ENCODE data around the gene PDE4B. TPM values are rescaled to one million over a fixed set of nuclear protein-coding genes. Genes with fewer than 3 reads are reported as not detected.

Gene PDE4B
- total RNA-seq, 3 donors from 2014 or later, result 8.0 to 207 (median 54.4) TPM

DNA sequence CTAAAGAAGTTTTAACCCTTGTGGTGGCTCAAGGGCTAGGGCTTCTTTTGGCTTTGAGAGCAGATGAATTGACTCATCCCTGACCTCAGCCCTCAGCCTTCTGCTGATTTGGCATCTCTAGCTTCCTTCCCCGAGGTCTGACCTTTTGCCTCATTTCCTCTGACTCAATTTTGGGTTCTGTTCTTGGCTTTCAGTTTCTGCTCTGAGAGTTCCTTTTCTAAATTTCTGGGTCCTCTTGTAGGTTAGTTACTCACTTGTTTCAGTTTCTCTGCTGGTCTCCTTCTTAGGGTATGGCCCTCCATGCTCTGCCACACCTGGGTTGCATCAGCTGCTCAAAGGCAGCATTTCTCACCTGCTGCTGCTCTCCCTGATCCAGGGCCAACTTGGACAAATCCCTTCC is 19.4 kb downstream of the PDE4B start:
- H3K27ac ChIP-seq, result no peak overlapping the region
- H3K4me3 ChIP-seq, result no peak overlapping the region
- H3K27me3 ChIP-seq, result no peaks in the 10 kb centered on the region
- no peak for DNase-seq (ENCODE audit: low spot score in 2 of 2)
- intact Hi-C loops (cut with DNase I; ENCODE audit: low total_unique reads), result no loop called here
- H3K9me3 ChIP-seq, result no peaks in the 10 kb centered on the region
- no peaks in the 10 kb centered on the region for H3K4me1 ChIP-seq
- H3K36me3 ChIP-seq, result no peaks in the 10 kb centered on the region
- TF ChIP-seq POLR2AphosphoS5 (IDR thresholded peaks at IDR 0.05), result no peak
- TF ChIP-seq, protein P1, sequence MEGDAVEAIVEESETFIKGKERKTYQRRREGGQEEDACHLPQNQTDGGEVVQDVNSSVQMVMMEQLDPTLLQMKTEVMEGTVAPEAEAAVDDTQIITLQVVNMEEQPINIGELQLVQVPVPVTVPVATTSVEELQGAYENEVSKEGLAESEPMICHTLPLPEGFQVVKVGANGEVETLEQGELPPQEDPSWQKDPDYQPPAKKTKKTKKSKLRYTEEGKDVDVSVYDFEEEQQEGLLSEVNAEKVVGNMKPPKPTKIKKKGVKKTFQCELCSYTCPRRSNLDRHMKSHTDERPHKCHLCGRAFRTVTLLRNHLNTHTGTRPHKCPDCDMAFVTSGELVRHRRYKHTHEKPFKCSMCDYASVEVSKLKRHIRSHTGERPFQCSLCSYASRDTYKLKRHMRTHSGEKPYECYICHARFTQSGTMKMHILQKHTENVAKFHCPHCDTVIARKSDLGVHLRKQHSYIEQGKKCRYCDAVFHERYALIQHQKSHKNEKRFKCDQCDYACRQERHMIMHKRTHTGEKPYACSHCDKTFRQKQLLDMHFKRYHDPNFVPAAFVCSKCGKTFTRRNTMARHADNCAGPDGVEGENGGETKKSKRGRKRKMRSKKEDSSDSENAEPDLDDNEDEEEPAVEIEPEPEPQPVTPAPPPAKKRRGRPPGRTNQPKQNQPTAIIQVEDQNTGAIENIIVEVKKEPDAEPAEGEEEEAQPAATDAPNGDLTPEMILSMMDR (IDR thresholded peaks at IDR 0.05), result no peak
- TF ChIP-seq POLR2A (IDR thresholded peaks at IDR 0.05), result no peak

DNA sequence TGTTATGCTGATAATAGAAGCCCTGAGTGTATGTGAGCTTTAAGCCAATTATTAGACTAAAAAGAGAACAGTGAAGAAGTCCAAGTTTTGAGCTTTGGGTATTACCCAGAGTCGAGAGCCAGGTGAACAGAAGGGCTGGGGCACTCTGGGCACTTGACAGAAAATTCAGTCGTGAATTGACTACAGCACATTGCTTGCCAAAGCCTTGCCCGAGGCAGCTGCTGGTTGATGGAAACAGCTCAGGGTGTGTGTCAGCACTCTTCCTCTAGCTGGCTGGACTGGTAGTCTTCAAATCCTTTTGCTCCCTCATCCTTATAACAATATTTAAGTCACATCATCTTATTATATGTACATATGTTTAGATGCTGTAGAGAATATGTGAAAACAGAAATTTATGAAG is 21.3 kb downstream of the PDE4B start:
- DNase-seq (ENCODE audit: low spot score in 2 of 2), result no peak
- no peak for TF ChIP-seq POLR2A (IDR thresholded peaks at IDR 0.05)
- TF ChIP-seq POLR2AphosphoS5 (IDR thresholded peaks at IDR 0.05), result no peak
- TF ChIP-seq, protein P1 (IDR thresholded peaks at IDR 0.05), result no peak

DNA sequence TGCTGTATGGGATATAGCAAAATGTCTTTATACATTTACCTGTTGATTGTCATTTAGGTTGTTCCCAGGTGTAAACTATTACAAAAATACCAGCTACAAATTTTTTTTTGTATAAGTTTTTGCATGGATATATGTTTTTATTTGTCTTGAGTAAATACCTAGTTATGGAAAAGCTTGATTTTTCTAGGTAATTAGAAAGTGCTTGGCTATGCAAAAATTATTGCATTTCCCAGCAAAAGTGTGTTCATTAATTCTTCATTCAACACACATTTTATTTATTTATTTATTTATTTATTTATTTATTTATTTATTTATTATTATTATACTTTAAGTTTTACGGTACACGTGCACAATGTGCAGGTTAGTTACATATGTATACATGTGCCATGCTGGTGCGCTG is 22.1 kb downstream of the PDE4B start:
- Histone ChIP-seq H3K9me3 (no peaks in the 10 kb centered on the region), H3K4me1 (no peaks in the 10 kb centered on the region), H3K27ac (no peak overlapping the region), H3K36me3 (no peaks in the 10 kb centered on the region), H3K27me3 (no peaks in the 10 kb centered on the region), H3K4me3 (no peak overlapping the region)
- no peak for DNase-seq (ENCODE audit: low spot score in 2 of 2)
- TF ChIP-seq, protein P1 (IDR thresholded peaks at IDR 0.05), result no peak
- no peak for TF ChIP-seq POLR2AphosphoS5 (IDR thresholded peaks at IDR 0.05)
- TF ChIP-seq POLR2A (IDR thresholded peaks at IDR 0.05), result no peak
- intact Hi-C loops (cut with DNase I; ENCODE audit: low total_unique reads), result no loop called here

More for the DNA sequence above, 21.3 kb downstream of the PDE4B start:
- intact Hi-C loops (cut with DNase I; ENCODE audit: low total_unique reads), result no loop called here
- H3K36me3 ChIP-seq, result no peaks in the 10 kb centered on the region
- no peaks in the 10 kb centered on the region for H3K27me3 ChIP-seq
- no peak overlapping the region for H3K27ac ChIP-seq
- no peaks in the 10 kb centered on the region for H3K4me1 ChIP-seq
- H3K9me3 ChIP-seq, result no peaks in the 10 kb centered on the region
- H3K4me3 ChIP-seq, result no peak overlapping the region

DNA sequence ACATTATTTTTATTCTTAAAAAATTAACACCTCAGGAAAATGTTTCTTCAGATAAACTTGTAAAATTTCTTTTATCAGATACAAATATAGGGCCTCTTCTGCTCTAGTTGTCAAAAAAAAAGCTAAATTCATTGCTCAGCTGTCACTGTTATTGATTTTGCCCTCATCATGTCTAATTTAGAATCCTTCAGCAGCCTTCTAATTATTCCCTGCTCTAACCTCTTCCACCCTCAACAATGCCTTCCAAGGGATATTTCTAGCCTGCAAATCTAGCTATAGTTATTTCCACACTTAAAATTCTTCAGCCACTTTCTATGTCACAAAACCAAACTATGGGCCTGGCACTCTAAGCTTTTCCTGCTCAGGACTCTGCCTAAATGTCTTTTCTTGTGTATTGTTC is 25.2 kb downstream of the PDE4B start:
- no peak for DNase-seq (ENCODE audit: low spot score in 2 of 2)
- Histone ChIP-seq H3K27me3 (no peaks in the 10 kb centered on the region), H3K27ac (no peak overlapping the region), H3K36me3 (no peaks in the 10 kb centered on the region), H3K4me3 (no peak overlapping the region), H3K9me3 (no peaks in the 10 kb centered on the region), H3K4me1 (no peaks in the 10 kb centered on the region)
- TF ChIP-seq POLR2A (IDR thresholded peaks at IDR 0.05), result no peak
- TF ChIP-seq POLR2AphosphoS5 (IDR thresholded peaks at IDR 0.05), result no peak
- TF ChIP-seq, protein P1 (IDR thresholded peaks at IDR 0.05), result no peak
- intact Hi-C loops (cut with DNase I; ENCODE audit: low total_unique reads), result no loop called here

DNA sequence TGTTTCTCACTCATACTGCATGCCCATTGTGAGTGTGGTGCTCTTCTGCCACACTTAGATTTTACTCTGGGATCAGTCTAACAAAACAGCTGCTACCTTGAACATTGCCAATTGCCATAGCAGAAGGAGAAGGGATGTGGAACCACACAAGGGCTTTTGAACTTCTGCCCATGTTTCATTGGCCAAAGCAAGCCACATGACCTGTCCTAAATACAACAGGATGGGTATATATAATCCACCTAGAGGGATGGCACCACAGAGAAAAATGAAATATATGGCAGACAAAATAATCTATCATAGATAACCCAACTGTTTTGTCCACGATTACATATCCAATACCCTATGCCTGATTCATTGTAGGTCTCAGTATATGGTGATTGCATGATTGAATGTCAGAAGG is 26.3 kb downstream of the PDE4B start:
- no peak for DNase-seq (ENCODE audit: low spot score in 2 of 2)
- H3K4me3 ChIP-seq, result no peak overlapping the region
- no peaks in the 10 kb centered on the region for H3K4me1 ChIP-seq
- no peaks in the 10 kb centered on the region for H3K27me3 ChIP-seq
- intact Hi-C loops (cut with DNase I; ENCODE audit: low total_unique reads), result no loop called here
- H3K27ac ChIP-seq, result no peak overlapping the region
- no peaks in the 10 kb centered on the region for H3K9me3 ChIP-seq
- TF ChIP-seq, protein P1 (IDR thresholded peaks at IDR 0.05), result no peak
- TF ChIP-seq POLR2A (IDR thresholded peaks at IDR 0.05) (no peak), POLR2AphosphoS5 (IDR thresholded peaks at IDR 0.05) (no peak)
- H3K36me3 ChIP-seq, result no peaks in the 10 kb centered on the region
